Fibroblast of skin of scalp (primary cell): ENCODE results near the gene AHNAK2.

Source experiments
- DNase-seq: peaks from one replicate; pipeline ENCODE4 v3.0.0-alpha.2; 2013

Gene AHNAK2

GRCh38 chr14:104985675-104986486 is 7.7 kb upstream of the AHNAK2 start, which contains the start of gene CLBA1:
CLBA1 (plus strand) TSS chr14:104985788; CDS start chr14:104986432, 644 bp downstream.
- peak; percentile 92 for DNase-seq

- DNase-seq, result no peak
Measured at GRCh38 chr14:104984056-104984894, 6.1 kb upstream of the AHNAK2 start.

GRCh38 chr14:104983231-104983721 is 5.1 kb upstream of the AHNAK2 start:
- no peak for DNase-seq

- DNase-seq, result no peak
Measured at GRCh38 chr14:104982548-104983230, 4.5 kb upstream of the AHNAK2 start.

GRCh38 chr14:104981699-104982541 is 3.7 kb upstream of the AHNAK2 start:
- no peak for DNase-seq

- DNase-seq, result no peak
Measured at GRCh38 chr14:104980611-104981531, 2.7 kb upstream of the AHNAK2 start.

- DNase-seq, result no peak
Measured at GRCh38 chr14:104979758-104980610, 1.8 kb upstream of the AHNAK2 start.

- DNase-seq, result no peak
Measured at GRCh38 chr14:104978746-104979691, 845 bp upstream of the AHNAK2 start.

GRCh38 chr14:104977008-104977680 is 1.0 kb downstream of the AHNAK2 start:
- DNase-seq, result no peak

- DNase-seq, result peak; percentile 69
Measured at GRCh38 chr14:104976198-104977007, 1.8 kb downstream of the AHNAK2 start.

GRCh38 chr14:104975481-104976197 is 2.5 kb downstream of the AHNAK2 start:
- no peak for DNase-seq

GRCh38 chr14:104974665-104975390 is 3.3 kb downstream of the AHNAK2 start:
- no peak for DNase-seq

- no peak for DNase-seq
Measured at GRCh38 chr14:104974146-104974541, 4.0 kb downstream of the AHNAK2 start.

GRCh38 chr14:104973385-104974145 is 4.6 kb downstream of the AHNAK2 start:
- DNase-seq, result peak; percentile 88

GRCh38 chr14:104973135-104973384 is 5.1 kb downstream of the AHNAK2 start:
- DNase-seq, result peak; percentile 97
